ENCODE measurements around the gene DYSF. TPM values are rescaled to one million over a fixed set of nuclear protein-coding genes. Genes with fewer than 3 reads are reported as not detected.

Gene DYSF
- total RNA-seq, 1 experiment from 2014 or later = 0.24 TPM

- intact Hi-C loops (cut with micrococcal nuclease; ENCODE audit: unreplicated experiment) = no loop called here
- H3K4me1 ChIP-seq (ENCODE audit: insufficient read depth, low read length, poor library complexity, severe bottlenecking) = no peaks in the 10 kb centered on the region
- no TSS peak for BruUV-seq (replicated peaks)
- POLR2A ChIA-PET (ENCODE audit: low non-redundant PET) = no interaction called here
- TF ChIP-seq CTCF (conservative IDR thresholded peaks at IDR 0.05; ENCODE audit: low read depth, low read length) (no peak), EZH2 (IDR thresholded peaks at IDR 0.05; ENCODE audit: borderline replicate concordance, low read depth, low read length, poor library complexity, severe bottlenecking) (no peak)
- no peaks in the 10 kb centered on the region for H3K36me3 ChIP-seq (ENCODE audit: insufficient read depth, low read length, poor library complexity, severe bottlenecking)
- CTCF ChIA-PET = no interaction called here
- no peak overlapping the region for H3K4me3 ChIP-seq (ENCODE audit: low read depth, low read length, poor library complexity, severe bottlenecking)
- no peak overlapping the region for H3K27ac ChIP-seq (ENCODE audit: low read depth, low read length, poor library complexity, severe bottlenecking)
- no peaks in the 10 kb centered on the region for H3K27me3 ChIP-seq (replicated peaks; ENCODE audit: insufficient read depth, low read depth, low read length, poor library complexity)
- no peak for DNase-seq (ENCODE audit: low spot score)
- H3K9me3 ChIP-seq (ENCODE audit: low read depth, low read length, poor library complexity, severe bottlenecking) = no peaks in the 10 kb centered on the region
These were observed 271.4 kb downstream of the DYSF start for GRCh38 chr2:71724793-71725192.

GRCh38 chr2:71725836-71726235 is 272.5 kb downstream of the DYSF start:
- H3K27me3 ChIP-seq (replicated peaks; ENCODE audit: insufficient read depth, low read depth, low read length, poor library complexity) = no peaks in the 10 kb centered on the region
- no peak for DNase-seq (ENCODE audit: low spot score)
- H3K9me3 ChIP-seq (ENCODE audit: low read depth, low read length, poor library complexity, severe bottlenecking) = no peaks in the 10 kb centered on the region
- no peaks in the 10 kb centered on the region for H3K36me3 ChIP-seq (ENCODE audit: insufficient read depth, low read length, poor library complexity, severe bottlenecking)
- CTCF ChIA-PET = no interaction called here
- no peaks in the 10 kb centered on the region for H3K4me1 ChIP-seq (ENCODE audit: insufficient read depth, low read length, poor library complexity, severe bottlenecking)
- TF ChIP-seq CTCF (conservative IDR thresholded peaks at IDR 0.05; ENCODE audit: low read depth, low read length) (no peak), EZH2 (IDR thresholded peaks at IDR 0.05; ENCODE audit: borderline replicate concordance, low read depth, low read length, poor library complexity, severe bottlenecking) (no peak)
- BruUV-seq (replicated peaks) = no TSS peak
- intact Hi-C loops (cut with micrococcal nuclease; ENCODE audit: unreplicated experiment) = no loop called here
- POLR2A ChIA-PET (ENCODE audit: low non-redundant PET) = no interaction called here
- no peak overlapping the region for H3K27ac ChIP-seq (ENCODE audit: low read depth, low read length, poor library complexity, severe bottlenecking)
- H3K4me3 ChIP-seq (ENCODE audit: low read depth, low read length, poor library complexity, severe bottlenecking) = no peak overlapping the region

- BruUV-seq (replicated peaks) = no TSS peak
These were observed 274.2 kb downstream of the DYSF start for GRCh38 chr2:71727562-71727961.

More at GRCh38 chr2:71727562-71727961, 274.2 kb downstream of the DYSF start:
- Histone ChIP-seq H3K27me3 (replicated peaks; ENCODE audit: insufficient read depth, low read depth, low read length, poor library complexity) (no peaks in the 10 kb centered on the region), H3K4me3 (ENCODE audit: low read depth, low read length, poor library complexity, severe bottlenecking) (no peak overlapping the region), H3K9me3 (ENCODE audit: low read depth, low read length, poor library complexity, severe bottlenecking) (no peaks in the 10 kb centered on the region), H3K27ac (ENCODE audit: low read depth, low read length, poor library complexity, severe bottlenecking) (no peak overlapping the region), H3K36me3 (ENCODE audit: insufficient read depth, low read length, poor library complexity, severe bottlenecking) (no peaks in the 10 kb centered on the region), H3K4me1 (ENCODE audit: insufficient read depth, low read length, poor library complexity, severe bottlenecking) (no peaks in the 10 kb centered on the region)
- no peak for DNase-seq (ENCODE audit: low spot score)
- ChIA-PET POLR2A (ENCODE audit: low non-redundant PET) (interaction anchor here (0.6 kb wide), 1 partner anchor 123 kb away, joined by 3 read pairs; no protein-coding TSS in a partner anchor), CTCF (no interaction called here)
- no peak for TF ChIP-seq CTCF (conservative IDR thresholded peaks at IDR 0.05; ENCODE audit: low read depth, low read length)
- no peak for TF ChIP-seq EZH2 (IDR thresholded peaks at IDR 0.05; ENCODE audit: borderline replicate concordance, low read depth, low read length, poor library complexity, severe bottlenecking)
- intact Hi-C loops (cut with micrococcal nuclease; ENCODE audit: unreplicated experiment) = no loop called here
